HG02798 (cell line): ENCODE data around the gene CYP46A1.

ENCODE experiments used
- ATAC-seq: cut with Tn5 transposase; IDR thresholded peaks from one replicate; pipeline ENCODE4 v1.9.1; 2021; ENCODE audit warnings: mild to moderate bottlenecking; ENCODE audit not compliant: unreplicated experiment, poor library complexity

The CYP46A1 gene

DNA sequence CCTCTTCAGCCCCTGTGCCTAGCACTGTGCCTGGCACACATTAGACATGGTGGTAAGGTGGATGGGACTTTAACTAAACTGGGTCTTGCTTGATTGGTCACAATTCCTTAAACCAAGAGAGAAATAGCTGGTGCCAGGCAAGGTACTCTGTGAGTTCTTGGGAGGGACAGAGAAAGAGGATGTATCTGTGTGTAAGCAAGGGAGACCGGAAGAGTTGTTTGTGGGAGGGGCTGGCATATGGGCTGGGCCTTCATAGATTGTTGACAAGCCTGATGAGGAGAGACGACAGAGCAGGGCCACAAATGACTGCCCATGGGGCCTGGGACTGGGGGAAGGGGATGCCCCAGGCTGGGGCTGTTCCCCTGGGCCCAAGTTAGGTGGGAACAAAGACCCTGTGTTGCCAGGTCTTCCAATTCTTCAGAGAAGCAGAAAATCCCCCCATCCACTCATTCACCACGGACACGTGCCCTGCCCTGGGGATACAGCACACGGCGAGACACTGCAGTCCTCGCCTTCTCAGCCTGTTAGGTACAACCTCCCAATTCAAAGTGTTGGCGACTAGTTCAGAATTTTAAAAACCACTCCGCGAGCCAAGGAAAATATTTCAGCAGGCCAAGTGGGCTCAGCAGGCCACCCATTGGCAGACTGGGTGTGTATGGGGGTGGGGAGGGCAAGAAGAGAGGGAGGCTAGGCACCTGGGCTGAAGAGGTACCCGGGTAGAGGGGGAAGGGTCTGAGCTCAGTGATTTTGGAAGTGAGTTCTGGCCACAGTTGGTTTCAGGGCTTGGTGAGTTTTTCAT, 11.4 kb upstream of the CYP46A1 start:
- ATAC-seq, result peak; percentile 50

DNA sequence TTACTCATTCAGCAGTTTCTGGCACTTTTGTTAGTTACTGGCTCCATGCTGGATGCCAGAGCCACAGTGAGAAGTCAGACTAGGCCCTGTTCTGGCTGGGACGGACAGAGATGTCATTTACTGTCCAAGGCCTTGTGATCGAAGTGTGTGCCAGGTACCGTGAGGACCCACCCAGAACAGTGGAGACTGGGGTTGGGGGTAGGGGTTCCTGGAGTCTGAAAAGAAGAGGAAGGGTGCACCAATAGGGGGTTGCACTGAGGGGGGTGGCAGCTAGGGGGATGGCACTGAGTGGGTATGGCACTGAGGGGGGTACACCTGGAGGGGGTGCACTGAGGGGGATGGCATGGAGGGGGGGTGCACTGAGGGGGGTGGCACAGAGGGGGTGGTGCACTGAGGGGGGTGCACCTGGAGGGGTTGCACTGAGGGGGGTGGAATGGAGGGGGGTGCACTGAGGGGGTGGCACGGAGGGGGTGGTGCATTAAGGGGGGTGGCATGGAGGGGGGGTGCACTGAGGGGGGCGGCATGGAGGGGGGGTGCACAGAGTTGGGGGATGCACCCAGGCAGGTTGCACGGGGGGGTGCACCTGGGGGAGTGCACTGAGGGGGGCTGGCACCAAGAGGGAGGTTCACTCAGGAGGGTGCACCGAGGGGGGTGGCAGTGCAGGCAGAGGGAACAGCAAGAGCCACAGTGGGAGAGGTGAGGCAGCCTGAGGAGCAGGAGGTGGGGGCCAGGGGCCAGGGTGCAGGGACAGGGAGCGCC, 10.6 kb upstream of the CYP46A1 start:
- ATAC-seq, result no peak

DNA sequence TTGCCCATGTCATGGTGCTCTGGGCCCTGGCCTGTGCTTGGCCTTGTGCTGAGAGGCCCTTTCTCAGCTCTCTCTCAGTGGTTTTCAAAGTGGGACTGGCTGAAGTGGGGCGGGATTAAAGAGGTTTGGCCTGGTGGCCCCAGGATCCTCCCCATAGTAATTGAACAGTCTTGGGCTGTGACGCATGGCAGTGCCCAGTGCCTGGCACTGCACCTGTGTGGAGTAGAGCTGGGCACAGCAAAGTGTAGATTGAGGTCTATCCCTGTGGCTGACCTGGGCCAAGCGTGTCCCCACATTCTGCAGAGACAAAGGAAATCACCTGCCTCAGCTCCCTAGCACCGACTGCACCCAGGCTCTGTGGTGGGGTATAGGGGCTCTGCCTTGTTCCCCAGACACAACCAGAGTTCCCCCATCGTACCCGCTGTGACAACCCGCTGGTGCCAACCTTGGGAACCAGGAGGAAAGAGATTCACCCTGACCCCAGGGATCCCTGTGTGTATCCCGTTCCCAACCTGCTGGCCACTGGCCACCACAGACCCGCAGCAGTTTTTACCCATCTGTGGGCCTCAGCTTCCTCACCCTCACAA, 9.9 kb upstream of the CYP46A1 start:
- ATAC-seq, result no peak

DNA sequence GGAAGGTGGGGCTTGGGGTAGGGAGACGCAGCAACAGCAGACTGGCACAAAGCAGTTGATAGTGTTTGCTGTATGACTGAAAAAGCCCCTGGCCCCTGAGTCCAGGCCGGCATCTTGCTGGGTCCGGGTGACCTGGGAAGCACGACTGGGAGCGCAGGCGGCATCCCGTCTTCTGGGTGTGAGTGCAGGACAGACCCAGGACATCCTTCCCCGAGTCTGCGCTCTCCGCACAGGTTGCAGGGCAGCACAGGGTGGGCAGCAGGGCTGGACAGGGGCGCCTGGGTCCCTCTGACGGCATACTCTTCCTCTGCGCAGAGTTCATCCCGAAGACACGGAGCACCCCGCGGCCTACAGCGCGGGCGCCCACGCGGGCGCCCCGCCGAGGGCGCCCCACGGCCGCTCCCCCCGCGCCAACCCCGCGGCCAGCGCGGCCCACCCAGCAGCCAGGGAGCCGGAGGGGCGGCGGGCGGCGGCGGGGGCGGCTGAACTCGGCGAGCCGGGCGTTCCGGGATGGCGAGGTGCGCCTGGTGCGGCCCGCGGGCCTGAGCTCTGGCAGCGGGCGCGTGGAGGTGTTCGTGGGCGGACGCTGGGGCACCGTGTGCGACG, 9.2 kb upstream of the CYP46A1 start:
- no peak for ATAC-seq

DNA sequence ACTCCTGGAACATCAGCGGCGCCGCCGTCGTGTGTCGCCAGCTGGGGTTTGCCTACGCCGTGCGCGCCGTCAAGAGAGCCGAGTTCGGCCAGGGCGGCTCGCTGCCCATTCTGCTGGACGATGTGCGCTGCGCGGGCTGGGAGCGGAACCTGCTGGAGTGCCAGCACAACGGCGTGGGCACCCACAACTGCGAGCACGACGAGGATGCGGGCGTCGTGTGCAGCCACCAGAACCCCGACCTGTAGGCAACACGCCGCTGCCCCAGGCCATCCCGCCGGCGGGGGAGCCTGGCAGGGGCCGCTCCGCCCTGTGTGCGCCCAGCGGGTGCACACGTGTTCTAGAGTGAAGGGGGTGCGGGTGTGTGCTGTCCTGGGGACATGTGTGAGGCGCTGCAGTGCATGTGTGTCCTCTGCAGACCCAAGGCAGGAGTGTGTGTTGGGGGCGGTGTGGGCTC, 8.7 kb upstream of the CYP46A1 start:
- no peak for ATAC-seq

DNA sequence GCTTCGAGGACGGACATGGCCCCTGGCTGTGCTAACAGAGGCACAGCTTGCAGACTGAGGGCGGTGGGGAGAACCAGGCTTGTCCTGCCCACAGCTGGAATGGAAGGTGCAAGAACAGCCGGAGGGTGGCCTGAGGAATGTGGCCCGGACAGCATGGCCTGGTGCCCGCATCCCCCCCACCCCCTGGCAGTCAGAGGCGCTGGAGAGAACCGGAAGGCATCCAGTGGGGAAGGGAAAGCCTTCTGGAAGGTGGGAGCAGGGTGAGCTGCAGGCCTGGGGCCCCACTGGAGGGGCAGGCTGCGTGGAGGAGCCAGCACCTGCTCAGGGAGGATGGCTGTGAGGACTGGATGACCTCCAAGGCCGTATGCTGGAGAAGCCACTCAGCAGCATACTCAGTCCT, 8.1 kb upstream of the CYP46A1 start:
- ATAC-seq, result no peak

DNA sequence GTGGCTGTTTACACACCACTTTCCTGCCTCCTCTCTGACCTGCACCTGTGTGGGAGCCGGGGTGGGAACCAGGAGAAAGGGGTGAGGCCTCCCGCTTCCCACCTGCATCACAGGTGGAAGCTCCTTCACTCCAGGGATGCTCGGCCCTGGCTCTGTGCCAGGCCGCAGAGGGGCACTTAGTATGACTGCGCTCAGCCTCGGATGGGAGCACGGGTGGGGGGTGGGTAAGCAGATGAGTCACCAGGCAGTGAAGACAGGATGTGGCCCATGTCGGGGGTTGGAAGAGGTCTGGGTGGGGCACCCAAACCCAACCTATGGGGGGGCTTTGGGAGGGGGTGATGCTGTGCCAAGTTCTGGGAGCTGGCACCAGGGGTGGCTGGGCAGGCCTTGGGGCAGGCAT, 7.4 kb upstream of the CYP46A1 start:
- ATAC-seq, result no peak

DNA sequence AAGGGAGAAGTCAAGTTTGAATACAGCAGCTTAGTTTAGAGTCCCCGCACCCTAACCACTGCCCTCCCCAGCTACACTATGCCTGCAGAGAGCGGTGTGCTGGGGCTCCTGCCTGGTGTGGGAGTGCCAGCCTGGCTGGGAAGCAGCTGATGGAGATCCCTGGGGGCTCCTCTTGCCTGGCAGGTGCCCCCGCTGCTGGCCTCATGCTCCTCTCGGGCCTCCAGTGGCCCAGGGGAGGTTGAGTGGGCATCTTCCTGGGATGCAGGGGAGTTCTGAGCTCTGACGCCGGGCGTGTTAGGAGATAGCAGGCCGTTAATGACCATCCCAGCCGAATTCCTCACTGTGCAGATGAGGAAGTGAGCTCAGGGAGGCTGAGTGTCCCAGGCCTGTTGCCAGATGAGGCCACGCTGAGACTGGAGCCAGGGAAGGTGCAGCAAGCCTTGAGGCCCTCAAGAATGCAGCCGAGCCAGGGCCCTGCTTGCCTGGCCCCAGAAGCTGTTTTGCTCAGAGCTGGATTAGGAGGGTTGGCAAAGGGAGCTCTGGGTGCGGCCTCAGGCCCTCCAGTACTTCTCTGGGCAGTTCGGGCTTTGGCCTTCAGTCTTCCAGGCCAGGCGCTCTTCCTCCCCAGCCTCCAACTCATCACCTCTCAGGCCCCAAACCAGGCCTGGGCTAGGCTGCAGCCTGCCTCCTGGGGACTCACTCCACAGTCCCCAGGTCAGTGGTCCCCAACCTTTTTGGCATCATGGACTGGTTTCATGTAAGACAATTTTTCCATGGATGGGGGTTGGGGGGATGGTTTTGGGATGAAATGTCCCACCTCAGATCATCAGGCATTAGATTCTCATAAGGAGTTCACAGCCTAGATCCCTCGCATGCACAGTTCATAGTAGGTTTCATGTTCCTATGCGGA, 6.6 kb upstream of the CYP46A1 start:
- ATAC-seq, result no peak

DNA sequence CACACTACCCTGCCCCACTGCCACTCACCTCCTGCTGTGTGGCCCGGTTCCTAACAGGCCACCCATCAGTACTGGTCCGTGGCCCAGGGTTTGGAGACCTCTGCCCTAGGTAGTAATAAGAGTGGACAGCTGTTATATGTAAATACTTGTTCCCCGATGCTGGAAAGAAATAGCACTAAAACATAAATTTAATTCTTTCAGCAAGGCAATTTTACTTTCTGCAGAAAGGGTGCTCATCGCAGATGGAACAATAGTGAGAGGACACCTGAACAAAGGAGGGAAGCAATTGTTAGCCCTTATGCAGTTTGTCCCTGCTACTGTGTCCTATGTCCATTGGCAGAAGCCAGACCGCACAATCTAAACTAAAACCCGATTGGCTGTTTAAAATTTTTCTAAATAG, 5.9 kb upstream of the CYP46A1 start:
- no peak for ATAC-seq

DNA sequence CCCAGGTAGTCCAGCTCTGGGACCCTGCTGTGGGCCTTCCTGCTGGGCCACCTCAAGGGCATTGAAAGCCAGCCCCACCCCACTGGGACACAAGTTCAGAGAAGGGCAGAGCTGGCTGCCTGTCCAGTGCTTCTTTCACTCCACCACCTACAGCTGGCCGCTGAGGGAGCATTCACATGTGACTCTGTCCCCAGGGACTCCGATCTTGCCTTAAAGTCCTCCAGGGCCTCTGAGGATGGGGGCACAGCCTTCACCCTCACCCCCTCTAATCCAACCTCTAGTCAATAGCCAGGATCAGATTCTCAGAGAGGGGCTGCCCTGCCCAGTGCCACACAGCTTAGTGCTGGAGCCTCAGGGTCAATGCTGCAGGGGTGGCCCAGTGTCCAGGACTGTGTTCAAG, 5.0 kb upstream of the CYP46A1 start:
- ATAC-seq, result no peak

DNA sequence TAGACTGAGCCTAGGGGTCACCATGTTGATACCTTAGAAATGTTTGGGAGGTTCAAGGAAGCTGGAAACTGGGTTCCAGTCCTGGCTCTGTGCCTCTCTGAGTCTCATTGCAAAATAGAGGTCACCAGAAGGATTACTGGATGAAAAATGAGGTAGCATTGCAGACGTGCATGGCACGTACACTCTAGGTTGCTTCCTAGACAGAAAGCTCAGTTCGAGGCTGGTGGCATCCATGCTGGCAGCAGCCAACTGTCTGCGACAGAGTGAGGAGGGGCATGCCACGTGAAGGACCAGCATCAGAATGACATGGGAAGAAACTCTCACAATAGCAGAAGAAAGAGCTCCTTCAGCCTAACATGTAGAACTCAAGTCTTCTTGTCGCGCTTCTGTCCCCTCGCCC, 4.6 kb upstream of the CYP46A1 start:
- ATAC-seq, result no peak

DNA sequence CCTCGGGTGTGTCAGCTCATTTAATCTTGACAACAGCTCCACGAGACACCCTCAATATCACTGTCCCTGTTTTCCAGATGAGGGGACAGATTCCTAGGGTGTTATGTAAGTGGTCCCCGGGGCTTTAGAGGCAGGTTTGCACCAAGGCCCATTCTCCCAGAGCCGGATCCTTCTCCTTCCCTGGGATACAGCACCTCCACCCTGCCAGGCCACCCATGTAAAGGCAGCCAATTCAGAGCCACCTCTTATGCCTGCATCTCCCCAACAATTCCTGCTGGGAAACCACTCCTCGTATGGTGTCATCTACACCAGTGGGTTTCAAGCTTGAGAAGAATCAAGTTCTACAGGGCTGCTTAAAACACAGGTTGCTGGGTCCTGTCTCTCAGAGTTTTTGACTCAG, 4.1 kb upstream of the CYP46A1 start:
- ATAC-seq, result no peak

DNA sequence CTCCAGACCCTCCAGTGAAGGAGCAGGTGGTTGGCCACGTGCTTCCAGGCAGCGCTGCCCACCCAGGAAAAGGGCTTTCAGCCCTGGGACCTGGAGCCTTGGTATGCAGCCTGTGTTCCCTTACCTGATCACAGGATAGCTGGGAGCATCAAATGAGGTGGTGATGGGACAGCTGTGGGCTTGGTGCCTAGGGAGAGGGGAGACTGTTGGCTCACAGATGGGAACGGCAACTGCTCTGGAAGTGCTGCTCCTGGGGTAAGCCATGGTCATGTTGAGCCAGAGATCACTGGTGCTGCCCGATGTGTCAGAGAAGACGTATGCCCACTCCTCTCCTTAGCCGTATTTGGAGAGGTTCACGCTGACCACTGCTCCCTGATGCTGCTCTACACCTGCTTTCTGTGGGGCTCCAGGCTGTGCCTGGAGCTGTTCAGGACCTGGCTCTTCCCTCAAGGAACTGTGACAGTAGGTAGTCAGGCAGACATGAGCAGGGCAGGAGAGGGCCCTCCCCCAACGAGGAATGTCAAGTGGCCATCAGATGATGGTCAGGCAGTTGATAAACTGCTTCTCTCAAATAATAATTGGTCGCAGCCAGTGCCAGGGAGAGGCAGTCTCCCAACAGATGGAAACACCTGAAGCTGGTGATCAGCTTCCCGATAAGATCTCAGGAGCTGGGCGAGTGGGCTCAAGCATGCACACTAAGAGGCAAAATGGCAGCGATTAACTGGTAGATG, 2.8 kb upstream of the CYP46A1 start:
- no peak for ATAC-seq

DNA sequence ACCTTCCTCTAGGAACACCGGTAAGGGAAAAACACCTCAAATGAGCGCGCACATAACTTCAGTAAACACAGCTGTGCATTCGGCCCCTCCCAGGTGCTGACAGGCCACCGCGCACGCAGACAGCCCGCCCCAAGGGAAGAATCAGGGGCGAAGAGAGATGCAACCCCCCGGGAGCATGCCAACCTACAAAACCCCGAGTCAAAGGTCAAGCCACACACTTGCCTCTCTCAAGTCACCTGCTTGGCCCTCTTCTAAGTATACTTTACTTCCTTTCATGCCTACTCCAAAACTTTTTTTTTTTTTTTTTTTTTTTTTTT, 2.3 kb upstream of the CYP46A1 start:
- ATAC-seq, result no peak

DNA sequence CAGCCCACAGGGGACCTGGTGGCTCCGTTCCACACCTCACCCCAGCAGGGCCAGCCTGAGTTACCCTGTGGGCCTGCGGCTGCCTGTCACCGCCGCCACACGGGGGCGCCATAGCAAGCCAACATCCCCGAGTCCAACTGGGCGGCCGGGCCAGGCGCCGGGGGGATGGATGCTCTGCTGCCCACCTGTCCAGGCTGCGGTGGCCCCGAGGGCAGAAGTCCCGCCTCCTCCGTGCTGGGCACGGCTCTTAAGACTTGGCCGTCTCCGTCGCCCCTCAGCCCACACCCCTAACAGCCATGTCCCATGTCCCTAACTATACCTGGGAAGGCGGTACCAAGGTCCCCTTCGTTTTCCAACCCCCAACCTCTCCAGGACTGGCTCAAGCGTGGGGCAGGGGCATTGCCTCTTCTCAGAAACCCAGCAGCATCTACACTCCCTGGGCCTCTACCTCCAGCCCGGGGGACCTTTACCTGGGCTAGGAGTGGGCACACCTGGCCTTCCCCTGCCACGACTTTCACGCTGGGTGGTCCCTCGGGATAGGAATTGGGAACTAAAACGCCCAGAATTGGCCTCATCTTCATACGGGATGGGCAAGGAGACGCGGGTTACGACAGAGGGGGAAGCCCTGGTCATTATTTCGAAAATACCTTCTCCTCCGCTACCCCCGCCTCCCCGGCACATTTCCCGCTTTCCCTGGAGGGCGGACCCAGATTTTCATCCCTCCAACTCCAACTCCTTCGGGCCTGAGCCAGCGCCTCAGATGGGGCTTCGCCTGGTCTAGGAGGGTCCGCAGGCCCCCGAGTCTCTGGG, 1.1 kb upstream of the CYP46A1 start:
- ATAC-seq, result peak; percentile 34

DNA sequence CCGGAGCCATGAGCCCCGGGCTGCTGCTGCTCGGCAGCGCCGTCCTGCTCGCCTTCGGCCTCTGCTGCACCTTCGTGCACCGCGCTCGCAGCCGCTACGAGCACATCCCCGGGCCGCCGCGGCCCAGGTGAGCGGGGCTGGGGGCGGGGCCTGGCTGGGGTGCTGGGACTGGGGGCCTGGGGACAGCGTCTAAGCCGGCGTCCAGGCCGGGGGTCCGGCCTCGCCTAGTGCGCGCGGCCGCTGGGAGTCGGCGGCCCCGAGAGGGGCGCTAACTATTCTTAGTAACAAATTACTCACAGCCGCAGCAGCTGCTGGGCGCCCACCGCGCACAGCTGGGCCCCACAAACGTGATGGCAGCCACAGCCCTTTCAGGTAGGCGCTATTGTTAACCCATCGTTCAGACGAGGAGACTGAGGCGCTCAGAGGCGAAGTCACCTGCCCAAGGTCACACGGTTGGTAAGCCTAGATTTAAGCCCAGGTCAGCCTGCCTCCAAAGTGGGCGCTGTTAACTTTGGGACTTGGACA, 374 bp downstream of the CYP46A1 start:
- ATAC-seq, result no peak

DNA sequence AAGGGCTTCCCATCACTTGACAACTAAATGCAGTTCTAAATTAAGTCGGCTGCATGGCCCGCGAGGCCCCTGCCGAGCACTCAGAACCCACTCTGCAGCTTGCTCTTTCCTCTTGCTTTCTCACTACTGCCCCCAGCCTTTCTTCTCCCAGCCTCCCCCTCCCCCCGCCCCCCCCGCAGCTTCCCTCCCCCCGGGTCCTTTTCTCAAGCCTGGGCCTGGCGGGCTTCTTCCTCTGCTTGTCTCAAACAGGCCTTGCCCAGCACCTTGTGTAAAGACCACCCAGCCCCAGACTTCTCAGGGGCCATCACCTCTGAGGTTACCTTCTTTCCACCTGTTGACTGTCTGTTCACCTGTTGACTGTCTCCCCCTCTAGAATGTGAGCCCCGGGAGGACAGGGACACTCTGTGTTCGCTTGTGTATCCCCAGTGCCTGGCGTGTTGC, 1.1 kb downstream of the CYP46A1 start:
- no peak for ATAC-seq

DNA sequence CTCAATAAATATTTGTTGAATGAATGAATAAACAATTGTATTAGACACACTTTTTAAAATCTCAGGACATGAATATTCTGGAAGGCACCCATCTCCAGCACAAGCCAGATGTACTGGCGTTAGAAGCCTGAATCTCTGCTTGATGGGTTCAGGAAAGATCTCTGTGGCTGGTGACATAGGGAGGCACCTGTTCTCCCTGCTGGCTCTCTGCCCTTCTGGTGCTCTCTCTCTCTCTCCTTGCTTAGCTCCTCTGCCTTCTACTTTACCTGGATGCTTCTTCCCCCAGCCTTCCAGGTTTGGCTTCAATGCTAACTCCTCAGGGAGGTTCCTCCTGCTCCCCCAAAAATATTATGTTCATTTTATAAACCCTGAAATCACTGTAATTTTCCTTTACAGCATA, 1.5 kb downstream of the CYP46A1 start:
- no peak for ATAC-seq
